Stomach (tissue), 4 donors: ENCODE measurements around the gene CGAS.

Experiments
- CTCF ChIP-seq, 7 experiments: fragments of 450-650 bp in 4 of 7; fragments of 200-600 bp in 3 of 7; sonication (generic) in 3 of 7; IDR thresholded peaks; one replicate each; pipeline ENCODE4 v1.5.1; 2016 to 2019; ENCODE audit warnings: antibody characterized with exemption in 7 of 7, control low read depth in 2 of 7, mild to moderate bottlenecking in 1 of 7
- EP300 ChIP-seq: sonication (generic); formaldehyde crosslinking; IDR thresholded peaks from one replicate; pipeline ENCODE4 v1.6.1; 2017; ENCODE audit warnings: antibody characterized with exemption
- POLR2A ChIP-seq, 4 donors: fragments of 450-650 bp; IDR thresholded peaks; one replicate each; pipeline ENCODE4 v1.6.1; 2016; ENCODE audit warnings: antibody characterized with exemption in 4 of 4, control low read depth in 2 of 4, mild to moderate bottlenecking in 1 of 4, moderate library complexity in 1 of 4

DNA sequence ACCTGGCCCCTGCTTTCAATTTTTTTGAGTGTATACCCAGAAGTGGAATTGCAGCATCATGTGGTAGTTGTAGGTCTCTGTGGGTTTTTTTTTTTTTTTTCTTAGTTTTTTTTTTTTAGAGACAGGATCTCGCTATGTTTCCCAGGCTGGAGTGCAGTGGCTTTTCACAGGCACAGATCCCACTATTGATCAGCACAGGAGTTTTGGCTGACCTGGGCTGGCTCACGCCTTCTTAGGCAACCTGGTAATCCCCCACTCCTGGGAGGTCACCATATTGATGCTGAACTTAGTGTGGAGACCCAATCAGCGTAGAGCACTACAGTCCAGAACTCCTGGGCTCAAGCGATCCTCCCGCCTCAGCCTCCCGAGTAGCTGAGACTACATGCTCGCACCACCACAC, 35.4 kb upstream of the CGAS start:
- no peak for TF ChIP-seq POLR2A (IDR thresholded peaks at IDR 0.05)
- no peak for TF ChIP-seq CTCF (IDR thresholded peaks at IDR 0.05)
- no peak for TF ChIP-seq EP300
